ENCODE results near the gene CD99L2.
"Not testable (repeated sequence)": the region's sequence is repeated elsewhere in the genome, so short reads cannot be mapped to it uniquely, and the experiment has no call there.

Gene CD99L2

GRCh38 chrX:150887906-150888465 is 10.5 kb downstream of the CD99L2 start:
- Histone ChIP-seq H3K14ac (ENCODE audit: low read length in 2 of 2) (no peak overlapping the region), H3K36me3 (ENCODE audit: control insufficient read depth in 1 of 2, insufficient read depth in 2 of 2, low read depth in 1 of 2, low read length in 2 of 2) (no peaks in the 10 kb centered on the region), H3K23ac (ENCODE audit: low read length in 2 of 2) (no peak overlapping the region), H3K18ac (ENCODE audit: low read depth in 1 of 2, low read length in 2 of 2) (no peak overlapping the region), H3K4ac (ENCODE audit: low read depth in 1 of 2, low read length in 2 of 2) (no peak overlapping the region), H2AK5ac (ENCODE audit: low read length, severe bottlenecking) (no peak overlapping the region), H3K27me3 (ENCODE audit: control insufficient read depth in 1 of 2, insufficient read depth in 1 of 2, low read length in 2 of 2) (no peaks in the 10 kb centered on the region), H3K9me3 (ENCODE audit: control insufficient read depth, low read length) (no peaks in the 10 kb centered on the region), H3K79me1 (replicated peaks; ENCODE audit: low read length, poor library complexity, severe bottlenecking) (peaks cover 8% of the 10 kb centered on the region), H2BK15ac (ENCODE audit: low read depth, poor library complexity, severe bottlenecking) (no peak overlapping the region), H3K27ac (ENCODE audit: low read length, poor library complexity, severe bottlenecking) (no peak overlapping the region), H2BK5ac (ENCODE audit: low read depth, low read length, poor library complexity, severe bottlenecking) (no peak overlapping the region), H4K8ac (ENCODE audit: low read length) (no peak overlapping the region), H2BK120ac (ENCODE audit: low read depth, low read length) (no peak overlapping the region), H3K4me1 (ENCODE audit: control insufficient read depth, insufficient read depth, low read depth, low read length) (peaks cover 2% of the 10 kb centered on the region), H3K4me2 (ENCODE audit: low read length, poor library complexity, severe bottlenecking) (no peak overlapping the region), H2AFZ (ENCODE audit: low read depth, low read length) (no peak overlapping the region), H2BK12ac (ENCODE audit: low read length in 2 of 2) (no peak overlapping the region), H3K4me3 (ENCODE audit: insufficient read depth in 1 of 2, low read depth in 1 of 2, low read length in 2 of 2) (no peak overlapping the region), H4K91ac (ENCODE audit: low read length) (no peak overlapping the region), H3K9ac (ENCODE audit: low read length) (no peak overlapping the region)
- 64% methylated on average over 4 of the region's 6 CpGs for WGBS
- DNase-seq, result peak; percentile 32

- H2BK120ac ChIP-seq (ENCODE audit: low read depth, low read length); H3K79me1 ChIP-seq (replicated peaks; ENCODE audit: low read length, poor library complexity, severe bottlenecking); H3K4me2 ChIP-seq (ENCODE audit: low read length, poor library complexity, severe bottlenecking); H3K23ac ChIP-seq (ENCODE audit: low read length in 2 of 2); H2AK5ac ChIP-seq (ENCODE audit: low read length, severe bottlenecking); H3K18ac ChIP-seq (ENCODE audit: low read depth in 1 of 2, low read length in 2 of 2); H2BK12ac ChIP-seq (ENCODE audit: low read length in 2 of 2); H2BK5ac ChIP-seq (ENCODE audit: low read depth, low read length, poor library complexity, severe bottlenecking); H3K27me3 ChIP-seq (ENCODE audit: control insufficient read depth in 1 of 2, insufficient read depth in 1 of 2, low read length in 2 of 2); H2AFZ ChIP-seq (ENCODE audit: low read depth, low read length); H3K27ac ChIP-seq (ENCODE audit: low read length, poor library complexity, severe bottlenecking); H4K91ac ChIP-seq (ENCODE audit: low read length); H4K8ac ChIP-seq (ENCODE audit: low read length); H3K4me1 ChIP-seq (ENCODE audit: control insufficient read depth, insufficient read depth, low read depth, low read length); H2BK15ac ChIP-seq (ENCODE audit: low read depth, poor library complexity, severe bottlenecking); H3K9ac ChIP-seq (ENCODE audit: low read length); H3K4ac ChIP-seq (ENCODE audit: low read depth in 1 of 2, low read length in 2 of 2); H3K9me3 ChIP-seq (ENCODE audit: control insufficient read depth, low read length); H3K14ac ChIP-seq (ENCODE audit: low read length in 2 of 2); DNase-seq; H3K36me3 ChIP-seq (ENCODE audit: control insufficient read depth in 1 of 2, insufficient read depth in 2 of 2, low read depth in 1 of 2, low read length in 2 of 2); H3K4me3 ChIP-seq (ENCODE audit: insufficient read depth in 1 of 2, low read depth in 1 of 2, low read length in 2 of 2): not testable (repeated sequence)
- 100% methylated on average over 1 of the region's 9 CpGs for WGBS
These were observed 11.2 kb downstream of the CD99L2 start for GRCh38 chrX:150887268-150887667.

GRCh38 chrX:150886381-150886780 is 12.1 kb downstream of the CD99L2 start:
- Histone ChIP-seq H3K27ac (ENCODE audit: low read length, poor library complexity, severe bottlenecking) (no peak overlapping the region), H3K14ac (ENCODE audit: low read length in 2 of 2) (no peak overlapping the region), H2BK12ac (ENCODE audit: low read length in 2 of 2) (no peak overlapping the region), H3K9me3 (ENCODE audit: control insufficient read depth, low read length) (no peaks in the 10 kb centered on the region), H2BK15ac (ENCODE audit: low read depth, poor library complexity, severe bottlenecking) (no peak overlapping the region), H3K4ac (ENCODE audit: low read depth in 1 of 2, low read length in 2 of 2) (no peak overlapping the region), H2AFZ (ENCODE audit: low read depth, low read length) (no peak overlapping the region), H3K79me1 (replicated peaks; ENCODE audit: low read length, poor library complexity, severe bottlenecking) (peaks cover 11% of the 10 kb centered on the region), H3K36me3 (ENCODE audit: control insufficient read depth in 1 of 2, insufficient read depth in 2 of 2, low read depth in 1 of 2, low read length in 2 of 2) (no peaks in the 10 kb centered on the region), H3K4me3 (ENCODE audit: insufficient read depth in 1 of 2, low read depth in 1 of 2, low read length in 2 of 2) (no peak overlapping the region), H2BK120ac (ENCODE audit: low read depth, low read length) (no peak overlapping the region), H4K91ac (ENCODE audit: low read length) (no peak overlapping the region), H3K4me1 (ENCODE audit: control insufficient read depth, insufficient read depth, low read depth, low read length) (peaks cover 2% of the 10 kb centered on the region), H3K9ac (ENCODE audit: low read length) (no peak overlapping the region), H3K27me3 (ENCODE audit: control insufficient read depth in 1 of 2, insufficient read depth in 1 of 2, low read length in 2 of 2) (no peaks in the 10 kb centered on the region), H2BK5ac (ENCODE audit: low read depth, low read length, poor library complexity, severe bottlenecking) (no peak overlapping the region), H3K4me2 (ENCODE audit: low read length, poor library complexity, severe bottlenecking) (no peak overlapping the region), H4K8ac (ENCODE audit: low read length) (no peak overlapping the region), H2AK5ac (ENCODE audit: low read length, severe bottlenecking) (no peak overlapping the region), H3K23ac (ENCODE audit: low read length in 2 of 2) (no peak overlapping the region), H3K18ac (ENCODE audit: low read depth in 1 of 2, low read length in 2 of 2) (no peak overlapping the region)
- WGBS, result 100% methylated on average over 6 of the region's 7 CpGs
- no peak for DNase-seq

- H4K8ac ChIP-seq (ENCODE audit: low read length), result no peak overlapping the region
- no peak overlapping the region for H3K4ac ChIP-seq (ENCODE audit: low read depth in 1 of 2, low read length in 2 of 2)
- no peak overlapping the region for H2BK15ac ChIP-seq (ENCODE audit: low read depth, poor library complexity, severe bottlenecking)
- no peak overlapping the region for H2BK120ac ChIP-seq (ENCODE audit: low read depth, low read length)
- no peak overlapping the region for H2AFZ ChIP-seq (ENCODE audit: low read depth, low read length)
- no peaks in the 10 kb centered on the region for H3K4me1 ChIP-seq (ENCODE audit: control insufficient read depth, insufficient read depth, low read depth, low read length)
- H2BK5ac ChIP-seq (ENCODE audit: low read depth, low read length, poor library complexity, severe bottlenecking), result no peak overlapping the region
- no peak overlapping the region for H3K4me3 ChIP-seq (ENCODE audit: insufficient read depth in 1 of 2, low read depth in 1 of 2, low read length in 2 of 2)
- no peaks in the 10 kb centered on the region for H3K9me3 ChIP-seq (ENCODE audit: control insufficient read depth, low read length)
- H2AK5ac ChIP-seq (ENCODE audit: low read length, severe bottlenecking), result no peak overlapping the region
- peaks cover 10% of the 10 kb centered on the region for H3K79me1 ChIP-seq (replicated peaks; ENCODE audit: low read length, poor library complexity, severe bottlenecking)
- H3K27me3 ChIP-seq (ENCODE audit: control insufficient read depth in 1 of 2, insufficient read depth in 1 of 2, low read length in 2 of 2), result no peaks in the 10 kb centered on the region
- H3K4me2 ChIP-seq (ENCODE audit: low read length, poor library complexity, severe bottlenecking), result no peak overlapping the region
- no peak overlapping the region for H3K18ac ChIP-seq (ENCODE audit: low read depth in 1 of 2, low read length in 2 of 2)
- no peak overlapping the region for H4K91ac ChIP-seq (ENCODE audit: low read length)
- H3K36me3 ChIP-seq (ENCODE audit: control insufficient read depth in 1 of 2, insufficient read depth in 2 of 2, low read depth in 1 of 2, low read length in 2 of 2), result no peaks in the 10 kb centered on the region
- no peak overlapping the region for H3K9ac ChIP-seq (ENCODE audit: low read length)
- no peak overlapping the region for H3K14ac ChIP-seq (ENCODE audit: low read length in 2 of 2)
- no peak for DNase-seq
- H3K27ac ChIP-seq (ENCODE audit: low read length, poor library complexity, severe bottlenecking), result no peak overlapping the region
- no peak overlapping the region for H3K23ac ChIP-seq (ENCODE audit: low read length in 2 of 2)
- 88% methylated on average over 2 of the region's 2 CpGs for WGBS
- no peak overlapping the region for H2BK12ac ChIP-seq (ENCODE audit: low read length in 2 of 2)
These were observed 17.7 kb downstream of the CD99L2 start for GRCh38 chrX:150880808-150881165.

Measured in mesenchymal stem cell (in vitro differentiated cells and primary cell).